Transverse colon (tissue), 4 donors: ENCODE measurements around the gene LAMA5. TPM values are rescaled to one million over a fixed set of nuclear protein-coding genes. Genes with fewer than 3 reads are reported as not detected.

Source experiments
- DNase-seq: peaks from one replicate; pipeline ENCODE4 v3.0.0-alpha.2; 2019
- H3K27ac ChIP-seq, 4 donors: fragments of 200-600 bp; sonication (generic); 2 replicates each; pipeline ENCODE4 v1.5.1; 2016 to 2018; ENCODE audit warnings: inconsistent platforms in 4 of 4
- H3K27me3 ChIP-seq: fragments of 200-600 bp; sonication (generic); 2 replicates; pipeline ENCODE4 v1.5.1; 2017; ENCODE audit warnings: inconsistent platforms
- H3K36me3 ChIP-seq, 4 donors: fragments of 200-600 bp; sonication (generic); 2 replicates each; pipeline ENCODE4 v1.5.1; 2017 to 2019; ENCODE audit warnings: inconsistent platforms in 4 of 4
- H3K4me1 ChIP-seq, 4 donors: fragments of 200-600 bp; sonication (generic); 2 replicates each; pipeline ENCODE4 v1.5.1; 2017 to 2020; ENCODE audit warnings: inconsistent platforms in 4 of 4
- H3K4me3 ChIP-seq, 4 donors: fragments of 200-600 bp; sonication (generic); 1 replicate in 1 of 4; 2 replicates in 3 of 4; pipeline versions ENCODE4 v1.5.1 to v1.6.1; 2017 to 2019; ENCODE audit warnings: inconsistent platforms in 4 of 4
- H3K9me3 ChIP-seq, 2 donors: fragments of 200-600 bp; sonication (generic); 2 replicates each; pipeline ENCODE4 v1.5.1; 2017 to 2019; ENCODE audit warnings: inconsistent platforms in 2 of 2
- CTCF ChIP-seq, 5 experiments: fragments of 200-600 bp in 3 of 5; fragments of 450-650 bp in 2 of 5; sonication (generic) in 3 of 5; IDR thresholded peaks; 1 replicate in 2 of 5; 2 replicates in 3 of 5; pipeline ENCODE4 v1.5.1; 2016 to 2017; ENCODE audit warnings: antibody characterized with exemption in 5 of 5, inconsistent platforms in 3 of 5, mild to moderate bottlenecking in 2 of 5, moderate library complexity in 1 of 5
- EP300 ChIP-seq: sonication (generic); formaldehyde crosslinking; IDR thresholded peaks from one replicate; pipeline ENCODE4 v1.6.1; 2017; ENCODE audit warnings: antibody characterized with exemption, low read depth
- POLR2A ChIP-seq: fragments of 450-650 bp; IDR thresholded peaks from one replicate; pipeline ENCODE4 v1.6.1; 2016; ENCODE audit warnings: antibody characterized with exemption, mild to moderate bottlenecking, moderate library complexity
- POLR2AphosphoS5 ChIP-seq, 3 donors: sonication (generic); formaldehyde crosslinking; IDR thresholded peaks; one replicate each; pipeline ENCODE4 v1.6.1; 2016; ENCODE audit warnings: antibody characterized with exemption in 3 of 3
- WGBS, 2 donors: methylation state at CpG; one replicate each; pipeline ENCODE4 v1.1.5; 2018; ENCODE audit warnings: low coverage in 1 of 2; 5-methylcytosine and 5-hydroxymethylcytosine counted together
- in situ Hi-C, 4 donors: fragments of 200-750 bp; cut with MboI; loops; one replicate each; pipeline versions ENCODE4 v1.15.0 to v1.15.1; 2017; ENCODE audit warnings: low sequenced_read_pairs in 3 of 4, low pct_ligation_motif_present in 1 of 4, low pct_unique_long_range_greater_than_20kb in 1 of 4
- intact Hi-C: fragments of 100-400 bp; cut with DNase I; formaldehyde crosslinking; loops from one replicate; pipeline ENCODE4 v1.15.1; 2023; ENCODE audit warnings: low total_unique reads
- total RNA-seq, 4 donors: library from RNA; depleted of rRNA; stranded (reverse); fragments of >200 nt; gene quantifications; one replicate each; pipeline ENCODE4 v1.1.0, GENCODE V29; 2016

The LAMA5 gene
- total RNA-seq, 4 donors from 2014 or later, result 33.2 to 269 (median 91.3) TPM

GRCh38 chr20:62301111-62301668, 65.9 kb downstream of the LAMA5 start:
- in situ Hi-C loops, result no loop called here
- Histone ChIP-seq H3K27me3 (no peaks in the 10 kb centered on the region), H3K36me3 (peaks cover 0 to 5% (median 0%) of the 10 kb centered on the region in 4 donors), H3K4me3 (no peak overlapping the region), H3K9me3 (no peaks in the 10 kb centered on the region), H3K27ac (peak overlapping the region; percentile 97 to 100 (median 98)), H3K4me1 (peaks cover 15 to 23% (median 20%) of the 10 kb centered on the region in 4 donors)
- WGBS, 2 donors, result 87 to 94% methylated on average over 4 to 11 of the region's 11 CpGs
- TF ChIP-seq EP300, result no peak
- no peak for TF ChIP-seq POLR2AphosphoS5 (IDR thresholded peaks at IDR 0.05)
- no peak for TF ChIP-seq POLR2A
- no peak for TF ChIP-seq CTCF (IDR thresholded peaks at IDR 0.05)
- intact Hi-C loops, result no loop called here
- DNase-seq, result no peak

- Histone ChIP-seq H3K27me3 (no peaks in the 10 kb centered on the region), H3K9me3 (no peaks in the 10 kb centered on the region), H3K27ac (no peak overlapping the region), H3K4me3 (no peak overlapping the region), H3K4me1 (peaks cover 15 to 18% (median 18%) of the 10 kb centered on the region in 4 donors), H3K36me3 (peaks cover 0 to 5% (median 0%) of the 10 kb centered on the region in 4 donors)
- TF ChIP-seq POLR2A (no peak), POLR2AphosphoS5 (IDR thresholded peaks at IDR 0.05) (no peak), CTCF (IDR thresholded peaks at IDR 0.05) (no peak)
- WGBS, 2 donors, result 74% methylated on average over 11 of the region's 11 CpGs; no CpG with 5 or more reads in 1 of the 2 donors
- intact Hi-C loops, result no loop called here
- in situ Hi-C loops, result no loop called here
- DNase-seq, result no peak
These were observed 66.8 kb downstream of the LAMA5 start for GRCh38 chr20:62300319-62300718.

GRCh38 chr20:62299666-62300236, 67.4 kb downstream of the LAMA5 start:
- H3K36me3 ChIP-seq, result peaks cover 0 to 9% (median 0%) of the 10 kb centered on the region in 4 donors
- H3K4me3 ChIP-seq, result no peak overlapping the region
- no peak for TF ChIP-seq EP300
- no peak for TF ChIP-seq POLR2AphosphoS5 (IDR thresholded peaks at IDR 0.05)
- TF ChIP-seq CTCF (IDR thresholded peaks at IDR 0.05), result no peak
- no peak for TF ChIP-seq POLR2A
- intact Hi-C loops, result no loop called here
- 43 to 76% methylated on average over 1 to 12 of the region's 12 CpGs for WGBS, 2 donors
- in situ Hi-C loops, result loop anchor here in 2 of 4 donors (10.0 kb wide), 1 partner anchor 85 kb away; the partner anchor contains the start of gene RPS21 (in 2 of the 2)
- no peak for DNase-seq
- no peak overlapping the region for H3K27ac ChIP-seq
- H3K4me1 ChIP-seq, result peaks cover 12 to 13% (median 12%) of the 10 kb centered on the region in 4 donors
- H3K9me3 ChIP-seq, result no peaks in the 10 kb centered on the region
- no peaks in the 10 kb centered on the region for H3K27me3 ChIP-seq

GRCh38 chr20:62298577-62299249, 68.4 kb downstream of the LAMA5 start:
- Histone ChIP-seq H3K27ac (no peak overlapping the region), H3K36me3 (peaks cover 0 to 18% (median 5%) of the 10 kb centered on the region in 4 donors), H3K9me3 (no peaks in the 10 kb centered on the region), H3K4me3 (no peak overlapping the region), H3K4me1 (peaks cover 2% of the 10 kb centered on the region in 4 donors), H3K27me3 (no peaks in the 10 kb centered on the region)
- no peak for DNase-seq
- WGBS, 2 donors, result 80 to 92% methylated on average over 2 to 33 of the region's 33 CpGs
- TF ChIP-seq POLR2AphosphoS5 (IDR thresholded peaks at IDR 0.05) (no peak), POLR2A (no peak), CTCF (IDR thresholded peaks at IDR 0.05) (no peak), EP300 (no peak)
- intact Hi-C loops (no loop called here), in situ Hi-C loops (loop anchor here in 2 of 4 donors (10.0 kb wide), 1 partner anchor 86 kb away; the partner anchor contains the start of gene RPS21 (in 2 of the 2))
